ENCODE measurements around the gene MED8. TPM values are rescaled to one million over a fixed set of nuclear protein-coding genes. Genes with fewer than 3 reads are reported as not detected.

MED8 gene
- total RNA-seq, 1 donor from 2014 or later, result 23.6 TPM

DNA sequence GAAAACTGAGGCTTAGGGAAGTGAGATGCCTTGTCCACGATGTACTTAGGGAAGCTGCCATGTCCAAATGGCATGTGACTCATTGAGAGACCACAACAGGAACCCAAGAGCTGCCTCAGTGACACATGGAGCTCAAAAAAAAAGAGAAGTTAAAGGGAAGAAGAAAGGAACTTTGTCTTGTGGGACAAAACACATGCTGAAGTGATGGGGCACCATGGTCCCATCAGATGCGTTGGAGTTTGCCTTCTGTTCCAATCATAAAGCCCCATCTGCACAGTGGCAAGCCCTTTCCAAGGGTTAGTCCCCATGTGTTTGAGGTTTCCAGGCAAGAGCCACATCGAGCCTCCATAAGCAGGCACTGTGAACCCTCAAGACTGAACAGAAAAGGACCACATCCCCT is 8.0 kb downstream of the MED8 start:
- Histone ChIP-seq H2AFZ (replicated peaks) (no peak overlapping the region), H3K9me3 (ENCODE audit: low read depth) (no peaks in the 10 kb centered on the region), H3K27ac (peak overlapping the region; percentile 63), H3K4me2 (peak overlapping the region; percentile 36), H3K4me1 (peaks cover 17% of the 10 kb centered on the region), H3F3A (ENCODE audit: low read depth) (peaks cover 8% of the 10 kb centered on the region), H3K27me3 (no peaks in the 10 kb centered on the region), H3K79me2 (ENCODE audit: low read depth) (no peaks in the 10 kb centered on the region), H4K20me1 (ENCODE audit: low read depth) (peaks cover 7% of the 10 kb centered on the region), H3K36me3 (no peaks in the 10 kb centered on the region), H3K4me3 (no peak overlapping the region), H3K9ac (no peak overlapping the region)
- TF ChIP-seq EZH2 (IDR thresholded peaks at IDR 0.05) (no peak), EZH2phosphoT487 (IDR thresholded peaks at IDR 0.05) (no peak)
- H3K27ac Mint-ChIP-seq, result no peak overlapping the region
- no peak for DNase-seq (ENCODE audit: low spot score)
- no peaks in the 10 kb centered on the region for H3K9me3 Mint-ChIP-seq
- peaks cover 12% of the 10 kb centered on the region for H3K36me3 Mint-ChIP-seq
- peaks cover 6% of the 10 kb centered on the region for H3K27me3 Mint-ChIP-seq (ENCODE audit: insufficient read depth, low read depth)
- H3K4me1 Mint-ChIP-seq, result peaks cover 16% of the 10 kb centered on the region
- H3K4me3 Mint-ChIP-seq, result no peak overlapping the region

DNA sequence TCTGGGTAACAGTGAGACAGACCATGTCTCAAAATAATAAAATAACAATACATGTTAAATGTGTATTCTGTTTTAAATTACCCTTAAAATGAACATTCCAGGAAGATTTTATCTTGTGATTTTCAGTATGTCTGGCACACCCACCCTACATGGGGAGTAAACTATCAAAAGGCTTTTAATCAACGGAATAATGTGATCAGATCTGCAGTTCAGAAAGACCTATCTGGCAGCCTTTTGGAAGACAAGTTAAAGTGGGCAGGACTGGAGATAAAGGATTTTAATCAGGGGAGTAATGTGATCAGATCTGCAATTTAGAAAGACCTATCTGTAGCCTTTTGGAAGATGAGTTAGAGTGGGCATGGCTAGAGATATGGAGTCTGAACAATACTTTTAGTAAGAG is 10.1 kb downstream of the MED8 start:
- Histone ChIP-seq H3K79me2 (ENCODE audit: low read depth) (no peaks in the 10 kb centered on the region), H3F3A (ENCODE audit: low read depth) (peaks cover 8% of the 10 kb centered on the region), H3K9me3 (ENCODE audit: low read depth) (no peaks in the 10 kb centered on the region), H3K4me2 (no peak overlapping the region), H3K36me3 (no peaks in the 10 kb centered on the region), H3K9ac (no peak overlapping the region), H3K27me3 (no peaks in the 10 kb centered on the region), H4K20me1 (ENCODE audit: low read depth) (peaks cover 7% of the 10 kb centered on the region), H3K27ac (no peak overlapping the region), H2AFZ (replicated peaks) (no peak overlapping the region), H3K4me3 (no peak overlapping the region), H3K4me1 (peaks cover 17% of the 10 kb centered on the region)
- Mint-ChIP-seq H3K9me3 (no peaks in the 10 kb centered on the region), H3K27ac (no peak overlapping the region), H3K4me3 (no peak overlapping the region), H3K36me3 (peaks cover 5% of the 10 kb centered on the region), H3K27me3 (ENCODE audit: insufficient read depth, low read depth) (peaks cover 6% of the 10 kb centered on the region), H3K4me1 (peaks cover 16% of the 10 kb centered on the region)
- no peak for DNase-seq (ENCODE audit: low spot score)
- TF ChIP-seq EZH2phosphoT487 (IDR thresholded peaks at IDR 0.05) (no peak), EZH2 (IDR thresholded peaks at IDR 0.05) (no peak), CTCF (IDR thresholded peaks at IDR 0.05) (no peak)

- Histone ChIP-seq H4K20me1 (ENCODE audit: low read depth) (peaks cover 6% of the 10 kb centered on the region), H3K4me2 (no peak overlapping the region), H3K79me2 (ENCODE audit: low read depth) (no peaks in the 10 kb centered on the region), H3K9ac (no peak overlapping the region), H3K9me3 (ENCODE audit: low read depth) (no peaks in the 10 kb centered on the region), H3K27me3 (no peaks in the 10 kb centered on the region), H3K4me3 (no peak overlapping the region), H3K36me3 (no peaks in the 10 kb centered on the region), H3F3A (ENCODE audit: low read depth) (peaks cover 8% of the 10 kb centered on the region), H2AFZ (replicated peaks) (no peak overlapping the region), H3K27ac (no peak overlapping the region), H3K4me1 (peaks cover 15% of the 10 kb centered on the region)
- TF ChIP-seq CTCF (IDR thresholded peaks at IDR 0.05) (no peak), EZH2 (IDR thresholded peaks at IDR 0.05) (no peak), EZH2phosphoT487 (IDR thresholded peaks at IDR 0.05) (no peak)
- Mint-ChIP-seq H3K4me3 (no peak overlapping the region), H3K36me3 (peaks cover 5% of the 10 kb centered on the region), H3K27ac (no peak overlapping the region), H3K9me3 (no peaks in the 10 kb centered on the region), H3K27me3 (ENCODE audit: insufficient read depth, low read depth) (peaks cover 6% of the 10 kb centered on the region), H3K4me1 (peaks cover 16% of the 10 kb centered on the region)
- DNase-seq (ENCODE audit: low spot score), result no peak
Measured at GRCh38 chr1:43377831-43378230, 11.8 kb downstream of the MED8 start.

DNA sequence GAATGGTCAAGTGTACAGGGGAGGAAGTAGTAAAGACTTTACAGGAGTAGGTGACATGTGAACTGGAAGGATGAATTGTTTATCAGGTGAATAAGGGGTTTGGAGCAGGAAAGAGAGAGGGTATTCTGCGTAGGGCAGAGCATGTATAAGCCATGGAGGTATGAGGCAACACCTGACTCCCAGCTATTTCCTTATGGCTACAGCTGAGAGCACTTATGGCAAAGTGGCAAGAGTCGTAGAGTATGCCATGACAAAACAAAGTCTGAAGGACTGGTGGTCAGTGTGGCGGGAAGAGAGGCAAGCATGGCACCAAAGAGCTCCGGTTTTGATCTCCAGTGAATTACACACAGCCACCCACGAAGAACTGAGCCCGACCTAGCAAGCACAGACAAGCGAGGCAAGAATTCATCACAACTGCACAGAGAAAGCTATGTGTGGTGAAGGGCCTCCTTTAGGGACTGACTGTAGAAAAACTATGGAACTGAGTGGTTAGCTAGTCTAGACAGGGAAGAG is 12.8 kb downstream of the MED8 start:
- no peak overlapping the region for H2AFZ ChIP-seq (replicated peaks)
- no peaks in the 10 kb centered on the region for H3K9me3 ChIP-seq (ENCODE audit: low read depth)
- no peak overlapping the region for H3K27ac ChIP-seq
- no peak overlapping the region for H3K9ac ChIP-seq
- no peak overlapping the region for H3K27ac Mint-ChIP-seq
- H3K4me3 ChIP-seq, result no peak overlapping the region
- no peak overlapping the region for H3K4me3 Mint-ChIP-seq
- H3K4me2 ChIP-seq, result no peak overlapping the region
- H3K4me1 ChIP-seq, result peaks cover 4% of the 10 kb centered on the region
- no peak for DNase-seq (ENCODE audit: low spot score)
- no peaks in the 10 kb centered on the region for H4K20me1 ChIP-seq (ENCODE audit: low read depth)
- H3K27me3 ChIP-seq, result no peaks in the 10 kb centered on the region
- H3K4me1 Mint-ChIP-seq, result peaks cover 9% of the 10 kb centered on the region
- no peaks in the 10 kb centered on the region for H3F3A ChIP-seq (ENCODE audit: low read depth)
- no peaks in the 10 kb centered on the region for H3K79me2 ChIP-seq (ENCODE audit: low read depth)
- no peak for TF ChIP-seq CTCF (IDR thresholded peaks at IDR 0.05)
- H3K27me3 Mint-ChIP-seq (ENCODE audit: insufficient read depth, low read depth), result peaks cover 6% of the 10 kb centered on the region
- H3K36me3 Mint-ChIP-seq, result peaks cover 5% of the 10 kb centered on the region
- H3K9me3 Mint-ChIP-seq, result no peaks in the 10 kb centered on the region
- H3K36me3 ChIP-seq, result no peaks in the 10 kb centered on the region

Measured in neural progenitor cell (in vitro differentiated cells).